GM10266 (cell line): Measurements from ENCODE around the gene SHANK1.
"Not testable (repeated sequence)": the region's sequence is repeated elsewhere in the genome, so short reads cannot be mapped to it uniquely, and the experiment has no call there.

Experiments used
- DNase-seq: peaks from one replicate; pipeline ENCODE4 v3.0.0; 2012; ENCODE audit errors: extremely low spot score
- CTCF ChIP-seq: IDR thresholded peaks from 2 replicates; pipeline ENCODE4 v1.5.1; 2012; ENCODE audit warnings: mild to moderate bottlenecking, low read depth; ENCODE audit not compliant: control insufficient read depth, insufficient read depth; ENCODE audit errors: missing control alignments

The SHANK1 gene

DNA sequence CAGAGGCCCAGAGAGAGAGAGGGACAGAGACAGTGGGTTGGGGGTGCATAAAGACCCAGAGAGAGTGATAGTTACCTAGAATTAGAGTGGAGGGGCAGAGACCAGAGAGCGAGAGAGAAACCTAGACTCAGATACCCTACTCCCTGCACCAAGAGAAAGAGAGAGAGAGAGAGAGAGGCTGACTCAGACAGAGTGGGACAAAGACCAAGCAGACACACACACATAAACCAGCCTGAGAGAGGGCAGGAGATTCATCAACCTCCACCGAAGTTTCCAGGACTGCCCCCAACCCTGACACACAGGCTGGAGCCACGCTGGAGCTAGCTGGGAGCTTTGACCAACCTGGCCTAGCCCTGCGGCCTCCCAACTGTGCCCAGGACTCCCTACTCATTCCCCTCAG, 92.8 kb downstream of the SHANK1 start:
- DNase-seq: no peak
- TF ChIP-seq CTCF: no peak

DNA sequence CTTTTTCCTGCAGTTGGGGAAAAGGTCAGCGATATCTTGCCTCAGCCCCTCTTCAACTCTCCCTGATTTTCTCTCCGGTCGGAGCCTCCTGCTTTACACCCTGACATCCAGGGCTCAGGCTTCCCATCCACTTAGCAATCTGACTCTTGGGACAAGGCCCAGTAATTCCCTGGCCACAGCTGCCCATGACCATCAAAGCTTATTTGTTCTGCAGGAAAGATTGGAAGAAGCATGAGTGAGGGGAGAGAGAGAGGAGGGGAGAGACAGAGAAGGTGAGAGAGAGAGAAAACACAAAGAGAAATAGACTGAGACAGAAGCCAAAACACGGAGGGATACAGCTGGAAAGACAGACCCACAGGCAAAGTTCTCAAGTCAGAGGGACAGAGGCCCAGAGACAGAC, 93.6 kb downstream of the SHANK1 start:
- TF ChIP-seq CTCF: no peak
- no peak for DNase-seq

GRCh38 chr19:50624949-50625600, 94.5 kb downstream of the SHANK1 start:
- TF ChIP-seq CTCF: no peak
- DNase-seq: no peak

DNA sequence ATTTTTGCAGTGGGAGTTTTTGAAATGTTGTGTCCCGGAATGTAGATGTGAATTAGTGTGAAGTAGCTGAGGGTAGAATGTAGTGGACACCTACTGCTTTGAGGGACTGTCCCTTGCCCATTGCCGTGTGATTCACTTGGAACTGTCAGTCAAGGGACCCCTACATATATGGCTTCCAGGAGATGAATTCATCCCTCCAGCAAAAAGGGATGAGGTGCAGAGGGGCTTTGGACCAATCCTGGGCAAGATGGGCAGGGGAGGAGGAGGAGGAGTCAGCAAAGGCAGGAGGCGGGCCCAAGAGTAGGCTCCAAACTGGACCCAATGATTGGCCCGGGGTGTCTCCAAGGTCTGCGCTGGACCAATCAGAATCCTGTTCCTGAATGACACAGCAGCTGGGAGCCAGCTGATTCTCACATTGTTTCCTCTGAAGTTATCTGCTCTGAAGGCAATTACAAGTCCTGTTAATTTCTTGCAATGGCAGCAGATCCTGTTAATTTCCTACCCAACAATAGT, 99.2 kb downstream of the SHANK1 start:
- not testable (repeated sequence) for DNase-seq

GRCh38 chr19:50619184-50619583, 100.4 kb downstream of the SHANK1 start:
- DNase-seq: not testable (repeated sequence)

GRCh38 chr19:50618379-50618778, 101.2 kb downstream of the SHANK1 start:
- DNase-seq: not testable (repeated sequence)

GRCh38 chr19:50612504-50613404, 106.8 kb downstream of the SHANK1 start:
- not testable (repeated sequence) for DNase-seq
